IPS-18c (cell line): Measurements from ENCODE around the gene ERMARD.

ENCODE experiments used
- H3K4me3 ChIP-seq: 2 replicates; pipeline ENCODE4 v1.7.0; 2013; ENCODE audit warnings: low read depth, mild to moderate bottlenecking, low read length, moderate library complexity; ENCODE audit not compliant: insufficient read depth
- H3K9me3 ChIP-seq: one replicate; pipeline ENCODE4 v1.6.1; 2013; ENCODE audit warnings: mild to moderate bottlenecking, low read length, moderate library complexity; ENCODE audit not compliant: control insufficient read depth, insufficient read depth

ERMARD gene

DNA sequence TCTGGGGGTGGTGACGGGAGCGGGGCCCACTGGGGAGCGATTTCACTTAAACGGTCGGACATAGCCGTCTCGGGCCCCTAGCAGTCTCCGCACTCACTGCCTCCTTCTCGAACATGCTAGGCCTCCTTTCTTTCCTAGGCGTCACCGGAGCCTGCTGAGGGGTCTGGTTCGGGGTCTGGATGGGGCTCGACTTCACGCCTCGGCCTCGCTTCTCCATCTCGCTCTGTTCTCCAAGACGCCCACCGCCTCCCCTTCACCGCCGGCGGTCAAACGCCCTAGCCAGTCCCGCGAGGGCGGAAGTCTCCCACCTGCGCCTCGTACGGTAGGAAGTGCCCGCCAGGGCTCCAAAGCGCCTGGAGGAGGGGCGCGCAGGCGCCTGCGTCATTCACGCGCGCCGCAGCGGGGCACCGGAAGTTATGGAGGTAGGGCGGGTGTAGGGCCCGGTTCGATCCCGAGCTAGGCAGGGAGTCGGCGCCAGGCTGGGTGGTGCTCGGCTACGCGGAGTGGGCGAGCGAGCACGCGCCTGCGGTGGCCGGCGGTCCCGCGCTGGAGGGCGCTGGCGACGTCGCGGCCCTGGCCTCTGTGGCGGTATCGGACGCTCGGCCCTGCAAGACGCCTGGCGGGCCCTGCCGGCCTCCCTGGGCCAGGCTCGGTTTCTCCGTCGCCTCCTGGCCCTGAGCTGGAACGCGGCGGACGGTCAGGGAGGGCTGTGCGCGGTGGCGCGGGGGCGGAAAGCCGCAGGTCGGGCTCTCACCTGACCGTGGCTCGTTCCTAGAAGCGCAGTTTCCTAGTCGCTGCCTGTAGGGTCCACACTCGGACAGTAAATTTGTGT is at the start of gene ERMARD, which contains the start of gene DYNLT2:
ERMARD (plus strand) TSS at position 381 of the 832 bp plus-strand sequence; CDS start at position 417, 36 bp downstream.
DYNLT2 (minus strand) TSS at position 331 of the 832 bp plus-strand sequence; CDS start at position 217, 114 bp downstream.
- peak within 1 kb of the TSS; percentile 55 for H3K4me3 ChIP-seq
- H3K9me3 ChIP-seq: no peaks in the 10 kb centered on the region

DNA sequence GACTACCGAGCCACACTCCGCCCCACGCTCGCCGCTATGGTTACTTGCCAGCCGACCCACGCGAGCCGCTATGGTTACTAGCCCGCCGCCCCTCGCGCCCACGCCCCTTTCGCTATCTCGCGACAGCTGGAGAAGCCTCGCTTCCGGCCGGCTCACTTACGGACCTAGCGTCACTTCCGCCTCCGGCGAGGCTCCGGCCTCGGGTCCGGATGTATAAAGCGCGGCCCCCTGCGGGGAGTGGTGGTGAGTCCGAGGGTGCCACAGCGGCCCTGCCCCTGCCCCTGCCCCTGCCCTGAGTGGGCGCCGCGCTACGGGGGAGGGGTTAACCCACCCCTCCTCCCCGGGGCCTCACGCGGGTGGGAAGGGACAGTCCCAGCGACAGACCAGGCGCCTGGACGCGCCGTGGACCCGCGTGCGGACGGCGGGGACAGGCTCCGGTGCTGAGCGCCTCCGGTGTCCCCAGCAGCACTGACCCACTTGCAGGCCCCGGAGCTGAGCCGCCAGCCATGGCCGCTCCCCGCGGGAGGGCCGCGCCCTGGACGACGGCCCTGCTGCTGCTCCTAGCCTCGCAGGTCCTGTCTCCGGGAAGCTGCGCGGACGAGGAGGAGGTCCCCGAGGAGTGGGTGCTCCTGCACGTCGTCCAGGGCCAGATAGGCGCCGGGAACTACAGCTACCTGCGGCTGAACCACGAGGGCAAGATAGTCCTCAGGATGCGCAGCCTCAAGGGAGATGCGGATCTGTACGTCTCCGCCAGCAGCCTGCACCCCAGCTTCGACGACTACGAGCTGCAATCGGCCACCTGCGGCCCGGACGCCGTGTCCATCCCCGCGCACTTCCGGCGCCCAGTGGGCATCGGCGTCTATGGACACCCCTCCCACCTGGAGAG is 49.2 kb upstream of the ERMARD start, which contains the start of the genes C6orf120 and WDR27:
C6orf120 (plus strand) TSS at position 173 of the 886 bp plus-strand sequence; CDS start at position 507, 334 bp downstream.
WDR27 (minus strand) TSS at position 76 of the 886 bp plus-strand sequence. CDS start 13,024 bp downstream, outside the sequence.
- Histone ChIP-seq H3K9me3 (no peaks in the 10 kb centered on the region), H3K4me3 (peak within 1 kb of the TSS; percentile 97)

DNA sequence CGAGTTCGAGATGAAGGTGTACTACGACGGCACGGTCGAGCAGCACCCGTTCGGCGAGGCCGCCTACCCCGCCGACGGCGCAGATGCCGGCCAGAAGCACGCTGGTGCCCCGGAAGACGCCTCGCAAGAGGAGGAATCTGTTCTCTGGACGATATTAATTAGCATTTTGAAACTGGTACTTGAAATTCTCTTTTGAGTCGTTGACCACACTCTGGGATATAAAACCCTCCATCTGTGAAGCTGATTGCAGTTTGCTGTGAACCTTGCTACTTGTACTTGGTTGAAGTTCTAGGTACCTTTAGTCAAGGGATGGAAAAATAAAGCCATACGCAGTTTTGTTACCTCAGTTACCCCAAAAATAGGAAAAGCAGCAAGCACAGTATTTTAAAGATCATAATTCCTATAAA is 48.6 kb upstream of the ERMARD start:
- no peaks in the 10 kb centered on the region for H3K9me3 ChIP-seq

DNA sequence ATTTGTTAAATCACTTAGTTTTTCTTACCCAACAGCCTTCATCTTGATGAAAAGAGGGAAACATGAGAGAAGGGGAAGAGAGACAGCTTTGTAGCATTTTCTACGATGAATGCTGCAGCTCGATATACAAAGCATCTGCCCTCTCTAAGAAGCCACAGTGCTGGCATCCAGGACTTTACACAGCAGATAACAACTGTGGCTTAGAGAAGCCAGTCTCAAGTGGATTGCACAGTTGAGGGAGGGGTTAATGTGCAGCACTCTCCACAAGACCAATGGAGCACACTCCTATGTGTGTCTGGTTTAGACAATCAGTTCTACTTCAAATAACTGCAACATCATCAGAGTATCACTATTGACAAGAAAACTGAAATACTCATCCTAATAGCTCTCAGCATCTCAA is 43.6 kb upstream of the ERMARD start:
- H3K9me3 ChIP-seq: no peaks in the 10 kb centered on the region
- H3K4me3 ChIP-seq: no peak overlapping the region

More for the DNA sequence above, 48.6 kb upstream of the ERMARD start:
- H3K4me3 ChIP-seq: peak overlapping the region; percentile 97

DNA sequence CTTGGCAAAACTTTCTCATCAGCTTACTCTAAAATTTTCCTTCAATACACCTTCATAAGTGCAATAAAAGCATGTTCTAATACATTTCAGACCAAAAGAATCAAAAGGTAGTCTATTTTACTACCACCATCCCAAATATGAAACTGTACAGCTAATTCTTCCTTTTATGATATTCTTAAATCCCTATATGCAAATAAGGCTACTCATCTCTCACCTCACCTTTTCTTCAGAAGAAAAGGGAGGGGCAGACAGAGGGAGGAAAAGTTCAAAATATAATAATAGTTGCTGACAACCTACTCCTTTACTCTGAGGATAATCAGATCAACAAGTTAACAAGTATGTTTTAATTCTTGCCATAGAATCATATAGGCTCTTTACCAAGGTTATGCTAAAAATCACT is 42.1 kb upstream of the ERMARD start:
- no peak overlapping the region for H3K4me3 ChIP-seq
- no peaks in the 10 kb centered on the region for H3K9me3 ChIP-seq

DNA sequence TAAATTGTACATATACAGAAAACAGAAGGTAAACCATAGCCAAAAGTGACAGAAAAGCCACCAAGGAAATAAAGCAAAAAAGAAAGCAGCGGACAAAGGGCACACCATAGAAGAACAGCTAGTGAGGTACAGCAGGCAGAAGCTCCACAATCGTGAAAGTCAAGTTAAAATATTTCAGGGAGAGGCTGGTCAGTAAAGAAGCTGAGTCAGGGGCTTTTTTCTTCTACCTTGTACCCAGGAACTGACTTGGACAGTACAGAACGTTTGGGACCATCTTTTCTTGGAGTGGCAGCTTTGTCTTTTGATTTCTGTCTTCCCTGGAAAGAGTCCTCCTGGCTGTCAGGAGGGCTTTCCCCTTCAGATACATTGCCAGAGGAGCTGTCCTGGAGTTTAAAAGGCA is 41.4 kb upstream of the ERMARD start:
- H3K9me3 ChIP-seq: no peaks in the 10 kb centered on the region
- H3K4me3 ChIP-seq: no peak overlapping the region

DNA sequence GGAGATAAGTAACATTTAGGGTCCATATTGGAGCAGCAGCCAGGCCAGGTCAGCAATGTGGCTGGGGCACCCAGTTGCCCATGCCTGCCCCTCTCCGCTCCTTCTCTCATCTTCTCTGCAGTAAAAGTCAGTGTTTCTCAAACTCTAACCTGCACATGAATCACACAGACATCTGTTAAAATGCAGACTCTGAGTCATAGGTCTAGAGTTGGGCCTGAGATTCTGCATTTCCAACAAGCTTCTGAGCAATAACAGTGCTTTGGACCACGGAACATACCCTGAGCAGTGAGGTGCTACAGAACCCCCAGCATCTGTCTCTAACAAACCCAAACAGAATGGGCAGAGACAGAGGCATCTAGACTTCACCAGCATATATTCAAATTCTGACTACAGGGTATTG is 37.2 kb upstream of the ERMARD start:
- Histone ChIP-seq H3K9me3 (no peaks in the 10 kb centered on the region), H3K4me3 (no peak overlapping the region)

DNA sequence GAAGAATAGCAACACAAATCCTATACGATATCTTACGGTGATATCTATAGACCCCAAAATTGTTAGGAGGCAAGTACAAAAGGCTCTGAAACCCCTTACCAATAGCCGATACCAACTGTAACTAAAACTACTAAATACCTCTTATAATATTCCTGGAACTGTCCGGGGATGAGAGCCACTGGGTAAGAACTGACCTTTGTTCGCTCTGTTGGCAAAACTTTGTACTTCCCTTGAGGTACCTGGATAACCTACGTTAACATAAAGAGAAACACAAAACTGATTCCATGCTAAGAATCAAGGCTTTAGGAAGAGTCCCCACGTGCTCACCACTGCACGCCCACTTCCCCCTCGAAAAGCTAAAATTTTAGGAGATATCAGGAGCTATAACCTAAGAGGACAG is 36.8 kb upstream of the ERMARD start:
- Histone ChIP-seq H3K9me3 (no peaks in the 10 kb centered on the region), H3K4me3 (no peak overlapping the region)

DNA sequence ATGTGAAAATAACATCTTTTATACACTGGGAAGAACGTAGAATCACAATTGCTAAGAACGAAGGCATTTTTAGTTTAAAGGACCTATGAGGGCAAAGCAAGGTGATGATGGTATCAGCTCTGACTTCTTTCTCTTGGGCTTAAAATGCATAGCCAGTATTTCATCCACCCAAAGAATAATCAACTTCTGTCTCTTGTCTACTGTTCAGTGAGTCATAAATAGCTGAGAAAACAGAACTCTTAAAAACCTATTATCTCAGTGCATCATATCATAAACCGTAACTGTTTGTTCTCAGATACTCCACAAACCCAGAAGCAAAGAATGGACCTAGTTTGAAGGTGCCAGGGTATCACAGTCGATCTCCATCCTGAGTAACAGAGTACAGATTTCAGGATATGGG is 32.3 kb upstream of the ERMARD start:
- no peaks in the 10 kb centered on the region for H3K9me3 ChIP-seq
- H3K4me3 ChIP-seq: no peak overlapping the region

DNA sequence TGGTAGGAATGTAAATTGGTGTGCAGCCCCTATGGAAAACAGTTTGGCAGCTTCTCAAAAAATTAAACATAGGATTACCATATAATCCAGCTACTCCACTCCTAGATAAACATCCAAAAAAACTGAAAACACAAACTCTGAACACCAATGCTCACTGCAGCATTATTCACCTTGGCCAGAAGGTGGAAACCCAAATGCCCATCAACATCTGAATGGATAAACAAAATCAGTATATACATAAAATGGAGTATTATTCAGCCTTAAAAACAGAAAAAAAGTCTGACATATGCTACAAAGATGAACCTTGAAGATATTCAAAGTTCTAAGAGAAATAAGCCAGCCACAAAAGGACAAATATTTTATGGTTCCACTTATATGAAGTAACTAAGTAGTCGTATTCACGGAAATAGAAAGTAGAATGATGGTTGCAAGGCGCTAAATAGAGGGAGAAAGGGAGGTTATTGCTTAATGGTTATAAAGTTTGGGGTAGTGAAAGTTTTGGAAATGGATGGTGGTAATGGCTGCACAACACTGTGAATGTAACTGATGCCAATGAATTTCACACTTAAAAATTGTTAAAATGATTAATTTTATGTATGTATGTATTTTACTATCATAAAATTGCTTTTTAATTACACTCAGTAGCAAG is 31.1 kb upstream of the ERMARD start:
- no peaks in the 10 kb centered on the region for H3K9me3 ChIP-seq
- no peak overlapping the region for H3K4me3 ChIP-seq

DNA sequence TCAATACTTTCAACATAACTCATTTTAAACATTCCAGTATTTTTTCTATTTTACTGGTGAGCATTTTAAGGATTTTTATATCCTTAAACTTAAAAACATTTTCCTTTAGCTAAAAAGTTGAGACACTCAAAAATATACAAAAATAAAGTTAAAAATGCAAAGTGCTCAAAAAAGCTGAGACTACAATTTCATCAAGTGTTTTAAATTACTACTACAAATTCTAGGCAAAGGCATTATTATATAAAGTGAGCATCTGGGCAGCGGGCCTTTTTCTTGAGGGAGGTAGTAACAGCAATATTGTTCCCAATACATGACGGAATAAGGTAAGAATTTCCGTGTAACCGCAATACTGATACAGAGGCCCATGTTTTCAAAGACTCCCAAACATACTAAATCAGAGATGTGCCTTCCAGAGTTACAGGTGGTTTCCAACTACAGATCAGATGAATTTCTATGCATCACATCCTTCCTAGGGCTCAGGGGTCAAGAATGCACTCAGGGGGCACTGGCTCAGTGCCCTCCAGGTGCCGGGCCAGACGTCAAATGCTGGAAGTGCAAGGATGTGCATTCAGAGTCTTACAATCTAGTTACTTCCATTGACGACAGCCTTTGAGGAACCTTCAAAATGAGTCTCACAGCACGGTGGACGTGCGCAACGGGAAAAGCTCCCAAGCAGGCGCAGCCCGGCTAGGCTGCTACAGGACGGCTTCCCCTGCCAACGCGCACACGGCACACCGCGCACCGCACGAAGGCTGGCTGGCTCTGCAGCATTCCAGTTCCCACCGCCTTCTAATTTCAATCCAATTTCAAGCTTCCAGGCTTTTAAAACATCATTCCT is 28.8 kb upstream of the ERMARD start:
- Histone ChIP-seq H3K9me3 (no peaks in the 10 kb centered on the region), H3K4me3 (peak overlapping the region; percentile 82)

DNA sequence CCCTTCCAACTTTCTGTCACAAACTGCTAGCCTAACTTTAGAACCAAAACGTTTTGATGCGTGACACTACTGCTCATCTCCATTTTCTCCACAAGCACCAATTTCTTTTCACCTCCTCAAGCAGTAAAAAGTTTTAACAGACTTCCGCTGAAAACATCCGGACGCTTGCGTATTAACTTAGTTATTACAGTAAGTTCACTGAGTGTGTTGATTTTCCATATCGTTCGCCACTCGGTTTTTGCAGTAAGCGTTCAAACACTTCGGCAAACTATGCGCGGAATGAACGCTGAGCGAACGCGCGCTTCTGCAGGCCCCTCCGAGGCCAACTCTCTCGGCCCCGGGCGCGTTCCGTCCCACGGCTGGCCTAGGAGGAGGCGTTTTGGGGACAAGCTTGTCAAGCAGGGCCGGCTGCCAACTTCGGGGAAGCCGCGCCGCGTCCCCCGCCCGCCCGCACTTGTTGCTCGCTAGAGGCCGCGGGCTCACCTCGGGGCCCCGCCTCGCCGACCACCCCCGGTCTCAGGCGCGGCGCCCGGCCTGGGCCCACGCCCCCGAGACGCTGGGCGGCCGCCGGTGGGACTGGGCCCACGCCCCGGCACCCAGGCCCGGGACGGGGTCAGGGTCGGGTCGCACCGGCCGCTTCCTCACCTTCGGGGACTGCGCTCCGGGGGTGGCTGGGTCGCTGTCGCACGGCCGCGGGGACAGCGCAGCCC is 28.1 kb upstream of the ERMARD start:
- peak overlapping the region; percentile 82 for H3K4me3 ChIP-seq
- no peaks in the 10 kb centered on the region for H3K9me3 ChIP-seq

DNA sequence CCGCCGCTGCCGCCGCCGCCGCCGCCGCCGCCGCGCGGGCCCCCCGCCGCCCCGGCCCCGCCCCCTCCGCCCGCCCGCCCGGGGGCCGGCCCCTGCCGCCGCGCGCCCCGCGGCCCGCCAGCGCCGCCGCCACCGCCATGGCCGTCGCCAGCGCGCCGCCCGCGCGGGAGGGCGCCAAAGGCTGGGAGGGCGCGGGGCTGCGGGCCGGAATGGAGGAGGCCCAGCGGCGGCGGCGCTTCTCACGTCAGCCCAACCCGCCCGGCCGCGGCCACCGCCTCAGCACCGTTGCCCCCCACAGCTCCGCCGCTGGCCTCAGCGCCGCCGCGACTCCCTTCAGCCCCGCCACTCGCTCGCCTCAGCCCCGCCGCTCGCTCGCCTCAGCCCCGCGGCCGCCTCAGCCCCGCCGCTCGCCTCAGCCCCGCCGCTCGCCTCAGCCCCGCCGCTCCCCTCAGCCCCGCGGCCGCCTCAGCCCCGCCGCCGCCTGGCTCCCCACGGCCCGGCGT is 27.4 kb upstream of the ERMARD start:
- Histone ChIP-seq H3K4me3 (peak overlapping the region; percentile 44), H3K9me3 (no peaks in the 10 kb centered on the region)

DNA sequence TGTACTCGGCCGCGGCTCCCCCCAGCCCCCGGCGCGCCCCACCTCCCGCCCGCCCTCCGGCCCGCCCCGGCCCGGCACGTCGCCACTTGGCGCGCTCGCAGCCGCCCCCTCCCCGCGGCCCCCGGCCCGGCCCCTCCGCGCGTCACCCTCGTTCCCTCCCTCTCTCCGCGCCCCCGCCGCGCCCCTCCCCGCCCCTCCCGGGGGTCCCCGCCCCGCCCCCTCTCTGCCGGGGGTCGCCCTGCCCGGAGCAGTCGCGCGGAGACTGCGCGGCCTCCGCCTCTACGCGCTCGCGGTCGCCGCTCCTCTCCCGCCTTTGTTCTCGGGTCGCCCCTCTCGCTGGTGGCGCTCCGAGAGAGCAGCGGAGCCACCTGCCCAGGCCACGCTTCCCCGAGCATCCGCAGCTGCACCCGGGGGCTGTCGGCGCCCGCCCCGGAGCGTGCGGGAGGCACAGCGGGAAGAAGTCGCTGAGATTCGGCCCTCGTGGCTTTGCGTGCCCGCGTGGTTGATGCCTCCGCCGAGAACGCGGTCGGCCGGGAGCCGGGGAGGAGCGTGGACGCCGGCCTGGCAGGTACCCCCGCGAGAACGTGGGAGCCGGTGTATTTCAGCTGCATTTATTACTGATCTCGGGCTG is 26.8 kb upstream of the ERMARD start, which contains the start of gene PHF10:
PHF10 (minus strand) TSS at position 7 of the 631 bp plus-strand sequence. CDS start 569 bp downstream, outside the sequence.
- Histone ChIP-seq H3K4me3 (peak within 1 kb of the TSS; percentile 87), H3K9me3 (no peaks in the 10 kb centered on the region)
